Measurements from ENCODE around the gene CSE1L. TPM values are rescaled to one million over a fixed set of nuclear protein-coding genes. Genes with fewer than 3 reads are reported as not detected.

The CSE1L gene
- total and polyA plus RNA-seq, 2 experiments from 2014 or later: 163 to 326 TPM

DNA sequence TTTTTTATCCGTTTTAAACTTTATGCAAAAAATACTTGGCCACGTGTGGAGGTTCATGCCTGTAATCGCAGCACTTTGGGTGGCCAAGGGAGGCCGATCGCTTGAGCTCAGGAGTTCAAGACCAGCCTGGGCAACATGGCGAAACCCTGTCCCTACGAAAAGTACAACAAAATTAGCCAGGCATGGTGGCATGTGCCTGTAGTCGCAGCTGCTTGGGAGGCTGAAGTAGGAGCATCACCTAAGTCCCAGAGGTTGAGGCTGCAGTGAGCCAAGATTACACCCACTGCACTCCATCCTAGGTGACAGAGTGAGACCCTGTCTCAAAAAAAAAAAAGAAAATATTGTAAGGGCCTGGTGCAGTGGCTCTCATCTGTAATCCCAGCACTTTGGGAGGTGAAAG, 45.0 kb downstream of the CSE1L start (continued):
- TF ChIP-seq EZH2 (IDR thresholded peaks at IDR 0.05; ENCODE audit: low read depth, unreplicated experiment) (no peak), EZH2phosphoT487 (IDR thresholded peaks at IDR 0.05; ENCODE audit: unreplicated experiment) (no peak), POLR2AphosphoS5 (IDR thresholded peaks at IDR 0.05; ENCODE audit: low read depth) (no peak), ZNF331 (CRISPR knock-in tag; IDR thresholded peaks at IDR 0.05; ENCODE audit: low read depth) (no peak), ZNF114 (CRISPR knock-in tag; IDR thresholded peaks at IDR 0.05) (no peak), CREB1 (CRISPR knock-in tag; IDR thresholded peaks at IDR 0.05; ENCODE audit: low read depth) (no peak), STAT1 (IDR thresholded peaks at IDR 0.05; ENCODE audit: unreplicated experiment) (no peak)
- TF ChIP-seq, protein P1, sequence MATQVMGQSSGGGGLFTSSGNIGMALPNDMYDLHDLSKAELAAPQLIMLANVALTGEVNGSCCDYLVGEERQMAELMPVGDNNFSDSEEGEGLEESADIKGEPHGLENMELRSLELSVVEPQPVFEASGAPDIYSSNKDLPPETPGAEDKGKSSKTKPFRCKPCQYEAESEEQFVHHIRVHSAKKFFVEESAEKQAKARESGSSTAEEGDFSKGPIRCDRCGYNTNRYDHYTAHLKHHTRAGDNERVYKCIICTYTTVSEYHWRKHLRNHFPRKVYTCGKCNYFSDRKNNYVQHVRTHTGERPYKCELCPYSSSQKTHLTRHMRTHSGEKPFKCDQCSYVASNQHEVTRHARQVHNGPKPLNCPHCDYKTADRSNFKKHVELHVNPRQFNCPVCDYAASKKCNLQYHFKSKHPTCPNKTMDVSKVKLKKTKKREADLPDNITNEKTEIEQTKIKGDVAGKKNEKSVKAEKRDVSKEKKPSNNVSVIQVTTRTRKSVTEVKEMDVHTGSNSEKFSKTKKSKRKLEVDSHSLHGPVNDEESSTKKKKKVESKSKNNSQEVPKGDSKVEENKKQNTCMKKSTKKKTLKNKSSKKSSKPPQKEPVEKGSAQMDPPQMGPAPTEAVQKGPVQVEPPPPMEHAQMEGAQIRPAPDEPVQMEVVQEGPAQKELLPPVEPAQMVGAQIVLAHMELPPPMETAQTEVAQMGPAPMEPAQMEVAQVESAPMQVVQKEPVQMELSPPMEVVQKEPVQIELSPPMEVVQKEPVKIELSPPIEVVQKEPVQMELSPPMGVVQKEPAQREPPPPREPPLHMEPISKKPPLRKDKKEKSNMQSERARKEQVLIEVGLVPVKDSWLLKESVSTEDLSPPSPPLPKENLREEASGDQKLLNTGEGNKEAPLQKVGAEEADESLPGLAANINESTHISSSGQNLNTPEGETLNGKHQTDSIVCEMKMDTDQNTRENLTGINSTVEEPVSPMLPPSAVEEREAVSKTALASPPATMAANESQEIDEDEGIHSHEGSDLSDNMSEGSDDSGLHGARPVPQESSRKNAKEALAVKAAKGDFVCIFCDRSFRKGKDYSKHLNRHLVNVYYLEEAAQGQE (IDR thresholded peaks at IDR 0.05; ENCODE audit: unreplicated experiment): no peak
- TF ChIP-seq, protein P2, sequence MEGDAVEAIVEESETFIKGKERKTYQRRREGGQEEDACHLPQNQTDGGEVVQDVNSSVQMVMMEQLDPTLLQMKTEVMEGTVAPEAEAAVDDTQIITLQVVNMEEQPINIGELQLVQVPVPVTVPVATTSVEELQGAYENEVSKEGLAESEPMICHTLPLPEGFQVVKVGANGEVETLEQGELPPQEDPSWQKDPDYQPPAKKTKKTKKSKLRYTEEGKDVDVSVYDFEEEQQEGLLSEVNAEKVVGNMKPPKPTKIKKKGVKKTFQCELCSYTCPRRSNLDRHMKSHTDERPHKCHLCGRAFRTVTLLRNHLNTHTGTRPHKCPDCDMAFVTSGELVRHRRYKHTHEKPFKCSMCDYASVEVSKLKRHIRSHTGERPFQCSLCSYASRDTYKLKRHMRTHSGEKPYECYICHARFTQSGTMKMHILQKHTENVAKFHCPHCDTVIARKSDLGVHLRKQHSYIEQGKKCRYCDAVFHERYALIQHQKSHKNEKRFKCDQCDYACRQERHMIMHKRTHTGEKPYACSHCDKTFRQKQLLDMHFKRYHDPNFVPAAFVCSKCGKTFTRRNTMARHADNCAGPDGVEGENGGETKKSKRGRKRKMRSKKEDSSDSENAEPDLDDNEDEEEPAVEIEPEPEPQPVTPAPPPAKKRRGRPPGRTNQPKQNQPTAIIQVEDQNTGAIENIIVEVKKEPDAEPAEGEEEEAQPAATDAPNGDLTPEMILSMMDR (conservative IDR thresholded peaks at IDR 0.05; ENCODE audit: low read depth in 2 of 2): no peak
- TF ChIP-seq, protein P3, sequence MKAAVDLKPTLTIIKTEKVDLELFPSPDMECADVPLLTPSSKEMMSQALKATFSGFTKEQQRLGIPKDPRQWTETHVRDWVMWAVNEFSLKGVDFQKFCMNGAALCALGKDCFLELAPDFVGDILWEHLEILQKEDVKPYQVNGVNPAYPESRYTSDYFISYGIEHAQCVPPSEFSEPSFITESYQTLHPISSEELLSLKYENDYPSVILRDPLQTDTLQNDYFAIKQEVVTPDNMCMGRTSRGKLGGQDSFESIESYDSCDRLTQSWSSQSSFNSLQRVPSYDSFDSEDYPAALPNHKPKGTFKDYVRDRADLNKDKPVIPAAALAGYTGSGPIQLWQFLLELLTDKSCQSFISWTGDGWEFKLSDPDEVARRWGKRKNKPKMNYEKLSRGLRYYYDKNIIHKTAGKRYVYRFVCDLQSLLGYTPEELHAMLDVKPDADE (IDR thresholded peaks at IDR 0.05): no peak

DNA sequence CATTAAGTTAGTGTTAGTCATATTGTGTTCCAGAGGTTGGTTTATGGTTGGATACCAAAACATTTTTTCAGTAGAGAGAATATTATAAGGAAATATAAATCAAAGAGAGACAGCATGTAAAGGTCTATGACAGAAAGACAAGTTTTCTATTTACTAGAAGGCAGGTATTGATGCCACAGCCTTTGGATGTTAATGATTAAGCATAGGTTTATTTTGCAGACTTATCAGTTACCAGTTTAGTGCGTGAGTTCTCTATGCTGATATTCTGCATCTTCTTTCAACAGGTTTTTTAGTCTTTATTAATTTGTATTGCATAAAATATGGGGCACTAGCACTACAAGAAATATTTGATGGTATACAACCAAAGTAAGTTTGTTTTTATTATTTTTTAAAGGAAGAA, 45.6 kb downstream of the CSE1L start:
- Histone ChIP-seq H3K27ac (ENCODE audit: low read depth) (no peak overlapping the region), H3K79me2 (replicated peaks; ENCODE audit: insufficient read depth) (peaks cover 38% of the 10 kb centered on the region), H2AFZ (no peak overlapping the region), H4K20me1 (replicated peaks; ENCODE audit: insufficient read depth) (peaks cover 17% of the 10 kb centered on the region), H3K9me2 (ENCODE audit: insufficient read depth) (no peaks in the 10 kb centered on the region), H3K4me3 (no peak overlapping the region), H3F3A (replicated peaks; ENCODE audit: low read depth) (peaks cover 9% of the 10 kb centered on the region), H3K36me3 (ENCODE audit: insufficient read depth) (peaks cover 98% of the 10 kb centered on the region), H3K4me2 (no peak overlapping the region), H3K27me3 (ENCODE audit: insufficient read depth) (no peaks in the 10 kb centered on the region), H3K4me1 (ENCODE audit: insufficient read depth) (no peaks in the 10 kb centered on the region)
- H3K4me3 Mint-ChIP-seq: no peak overlapping the region
- H3K27me3 Mint-ChIP-seq (ENCODE audit: insufficient read depth, low read depth, poor library complexity): peaks cover 2% of the 10 kb centered on the region
- ATAC-seq (no peak), DNase-seq (ENCODE audit: low spot score) (no peak)
- no peak overlapping the region for H3K27ac Mint-ChIP-seq
- no peaks in the 10 kb centered on the region for H3K4me1 Mint-ChIP-seq
- H3K36me3 Mint-ChIP-seq (ENCODE audit: low read depth): peaks cover 100% of the 10 kb centered on the region
- H3K9me3 Mint-ChIP-seq: no peaks in the 10 kb centered on the region
- TF ChIP-seq, protein P2 (conservative IDR thresholded peaks at IDR 0.05; ENCODE audit: low read depth in 2 of 2): no peak
- TF ChIP-seq, protein P1 (IDR thresholded peaks at IDR 0.05; ENCODE audit: unreplicated experiment): no peak
- TF ChIP-seq EZH2 (IDR thresholded peaks at IDR 0.05; ENCODE audit: low read depth, unreplicated experiment) (no peak), CREB1 (CRISPR knock-in tag; IDR thresholded peaks at IDR 0.05; ENCODE audit: low read depth) (no peak), STAT1 (IDR thresholded peaks at IDR 0.05; ENCODE audit: unreplicated experiment) (no peak), ZNF331 (CRISPR knock-in tag; IDR thresholded peaks at IDR 0.05; ENCODE audit: low read depth) (no peak)
